Prostate gland (tissue), 2 donors: ENCODE data around the gene GUCY2C. TPM values are rescaled to one million over a fixed set of nuclear protein-coding genes. Genes with fewer than 3 reads are reported as not detected.

Experiments
- DNase-seq: peaks from one replicate; pipeline ENCODE4 v3.0.0-alpha.2; 2019; ENCODE audit warnings: low spot score
- H3K27ac ChIP-seq, 2 donors: fragments of 200-600 bp; sonication (generic); 2 replicates each; pipeline ENCODE4 v1.5.1; 2017 to 2019
- H3K27me3 ChIP-seq: fragments of 200-600 bp; sonication (generic); replicated peaks from 2 replicates; pipeline ENCODE4 v1.5.1; 2019; ENCODE audit not compliant: insufficient read depth
- H3K36me3 ChIP-seq, 2 donors: fragments of 200-600 bp; sonication (generic); 1 replicate in 1 of 2; 2 replicates in 1 of 2; pipeline versions ENCODE4 v1.5.1 to v1.8.1; 2017 to 2019
- H3K4me1 ChIP-seq: fragments of 200-600 bp; sonication (generic); replicated peaks from 2 replicates; pipeline ENCODE4 v1.5.1; 2019
- H3K4me3 ChIP-seq, 2 donors: fragments of 200-600 bp; sonication (generic); 2 replicates each; pipeline ENCODE4 v1.5.1; 2017 to 2019
- H3K9me3 ChIP-seq: fragments of 200-600 bp; sonication (generic); 2 replicates; pipeline ENCODE4 v1.5.1; 2017
- POLR2A ChIP-seq: fragments of 450-650 bp; IDR thresholded peaks from one replicate; pipeline ENCODE4 v1.6.1; 2016; ENCODE audit warnings: antibody characterized with exemption, mild to moderate bottlenecking
- POLR2AphosphoS5 ChIP-seq: sonication (generic); formaldehyde crosslinking; IDR thresholded peaks from one replicate; pipeline ENCODE4 v1.6.1; 2017; ENCODE audit warnings: antibody characterized with exemption
- WGBS: methylation state at CpG from one replicate; pipeline ENCODE4 v1.1.5; 2018; 5-methylcytosine and 5-hydroxymethylcytosine counted together
- intact Hi-C: fragments of 100-400 bp; cut with DNase I; formaldehyde crosslinking; loops from one replicate; pipeline ENCODE4 v1.14.2; 2022
- total RNA-seq, 2 donors: library from RNA; depleted of rRNA; stranded (reverse); fragments of >200 nt; gene quantifications; one replicate each; pipeline ENCODE4 v1.1.0, GENCODE V29; 2016
- TF ChIP-seq, protein P1 (sequence below), 4 experiments: fragments of 200-600 bp in 2 of 4; fragments of 450-650 bp in 2 of 4; sonication (generic) in 2 of 4; IDR thresholded peaks; 1 replicate in 3 of 4; 2 replicates in 1 of 4; pipeline ENCODE4 v1.5.1; 2016 to 2019; ENCODE audit warnings: antibody characterized with exemption in 4 of 4, mild to moderate bottlenecking in 2 of 4, moderate library complexity in 2 of 4

Gene GUCY2C
- total RNA-seq, 2 donors from 2014 or later, result 0.11 TPM; not detected in 1

GRCh38 chr12:14678547-14679150 is 17.8 kb downstream of the GUCY2C start:
- Histone ChIP-seq H3K9me3 (no peaks in the 10 kb centered on the region), H3K4me3 (no peak overlapping the region), H3K36me3 (no peaks in the 10 kb centered on the region), H3K27ac (no peak overlapping the region), H3K4me1 (no peaks in the 10 kb centered on the region), H3K27me3 (no peaks in the 10 kb centered on the region)
- DNase-seq, result no peak
- TF ChIP-seq, protein P1, sequence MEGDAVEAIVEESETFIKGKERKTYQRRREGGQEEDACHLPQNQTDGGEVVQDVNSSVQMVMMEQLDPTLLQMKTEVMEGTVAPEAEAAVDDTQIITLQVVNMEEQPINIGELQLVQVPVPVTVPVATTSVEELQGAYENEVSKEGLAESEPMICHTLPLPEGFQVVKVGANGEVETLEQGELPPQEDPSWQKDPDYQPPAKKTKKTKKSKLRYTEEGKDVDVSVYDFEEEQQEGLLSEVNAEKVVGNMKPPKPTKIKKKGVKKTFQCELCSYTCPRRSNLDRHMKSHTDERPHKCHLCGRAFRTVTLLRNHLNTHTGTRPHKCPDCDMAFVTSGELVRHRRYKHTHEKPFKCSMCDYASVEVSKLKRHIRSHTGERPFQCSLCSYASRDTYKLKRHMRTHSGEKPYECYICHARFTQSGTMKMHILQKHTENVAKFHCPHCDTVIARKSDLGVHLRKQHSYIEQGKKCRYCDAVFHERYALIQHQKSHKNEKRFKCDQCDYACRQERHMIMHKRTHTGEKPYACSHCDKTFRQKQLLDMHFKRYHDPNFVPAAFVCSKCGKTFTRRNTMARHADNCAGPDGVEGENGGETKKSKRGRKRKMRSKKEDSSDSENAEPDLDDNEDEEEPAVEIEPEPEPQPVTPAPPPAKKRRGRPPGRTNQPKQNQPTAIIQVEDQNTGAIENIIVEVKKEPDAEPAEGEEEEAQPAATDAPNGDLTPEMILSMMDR (IDR thresholded peaks at IDR 0.05), result no peak
- no peak for TF ChIP-seq POLR2AphosphoS5
- no peak for TF ChIP-seq POLR2A
- intact Hi-C loops, result no loop called here
- 87% methylated on average over 6 of the region's 6 CpGs for WGBS

- intact Hi-C loops, result no loop called here
- 94% methylated on average over 3 of the region's 3 CpGs for WGBS
Measured at GRCh38 chr12:14668591-14668990, 27.8 kb downstream of the GUCY2C start.

DNA sequence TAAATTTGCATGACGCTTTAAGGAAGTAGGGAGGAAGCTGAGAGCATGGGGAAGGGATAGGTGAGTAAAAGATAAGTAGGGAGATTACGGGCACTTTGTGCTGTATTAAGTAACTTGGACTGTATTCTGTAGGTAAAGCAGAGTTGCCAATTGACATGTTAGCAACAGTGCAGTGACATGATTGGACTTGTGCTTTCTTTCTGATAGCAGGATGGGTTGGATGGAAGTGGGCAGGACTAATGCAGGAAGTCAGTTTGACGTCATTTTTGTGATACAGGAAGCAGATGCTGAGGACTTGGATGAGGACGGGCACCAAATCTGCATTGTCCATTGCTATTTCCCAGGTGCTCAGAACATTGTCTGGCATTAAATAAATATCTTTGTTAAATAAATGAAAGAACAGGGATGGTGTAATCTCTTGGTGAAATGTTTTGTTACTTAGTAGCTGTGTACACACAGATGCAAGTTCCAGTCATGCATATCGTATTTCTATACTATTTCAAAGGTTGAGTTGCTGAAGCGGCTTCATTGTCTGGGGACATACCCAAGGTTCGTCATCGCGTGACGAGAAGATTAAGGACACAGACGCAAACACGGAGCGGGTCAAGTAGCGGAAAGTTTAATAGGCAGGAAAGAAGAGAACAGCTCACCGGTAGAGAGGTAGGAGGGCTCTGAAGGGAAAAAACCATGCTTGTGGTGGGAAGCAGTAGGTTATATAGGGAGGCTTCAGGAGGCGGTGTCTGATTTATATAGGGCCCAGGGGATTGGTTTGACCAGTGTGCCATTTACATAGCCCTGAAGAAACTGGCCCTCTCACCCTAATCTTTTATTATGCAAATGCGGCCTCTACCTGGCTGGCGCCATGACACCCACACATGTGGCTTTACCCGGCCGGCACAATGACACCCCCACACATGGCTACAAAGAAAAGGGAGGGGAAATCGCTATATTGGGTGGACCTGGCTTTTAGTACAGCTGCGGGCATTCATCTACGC is 30.7 kb downstream of the GUCY2C start:
- H3K27ac ChIP-seq, result no peak overlapping the region
- no peaks in the 10 kb centered on the region for H3K9me3 ChIP-seq
- WGBS, result 90% methylated on average over 23 of the region's 23 CpGs
- no peaks in the 10 kb centered on the region for H3K27me3 ChIP-seq
- no peak overlapping the region for H3K4me3 ChIP-seq
- TF ChIP-seq, protein P1 (IDR thresholded peaks at IDR 0.05), result no peak
- no peak for TF ChIP-seq POLR2A
- no peak for TF ChIP-seq POLR2AphosphoS5
- no peak for DNase-seq
- intact Hi-C loops, result no loop called here
- H3K4me1 ChIP-seq, result no peaks in the 10 kb centered on the region
- H3K36me3 ChIP-seq, result no peaks in the 10 kb centered on the region

More at GRCh38 chr12:14668591-14668990, 27.8 kb downstream of the GUCY2C start:
- no peaks in the 10 kb centered on the region for H3K4me1 ChIP-seq
- DNase-seq, result no peak
- no peaks in the 10 kb centered on the region for H3K36me3 ChIP-seq
- no peak overlapping the region for H3K4me3 ChIP-seq
- TF ChIP-seq, protein P1 (IDR thresholded peaks at IDR 0.05), result no peak
- TF ChIP-seq POLR2A (no peak), POLR2AphosphoS5 (no peak)
- H3K27me3 ChIP-seq, result no peaks in the 10 kb centered on the region
- H3K9me3 ChIP-seq, result no peaks in the 10 kb centered on the region
- H3K27ac ChIP-seq, result no peak overlapping the region

DNA sequence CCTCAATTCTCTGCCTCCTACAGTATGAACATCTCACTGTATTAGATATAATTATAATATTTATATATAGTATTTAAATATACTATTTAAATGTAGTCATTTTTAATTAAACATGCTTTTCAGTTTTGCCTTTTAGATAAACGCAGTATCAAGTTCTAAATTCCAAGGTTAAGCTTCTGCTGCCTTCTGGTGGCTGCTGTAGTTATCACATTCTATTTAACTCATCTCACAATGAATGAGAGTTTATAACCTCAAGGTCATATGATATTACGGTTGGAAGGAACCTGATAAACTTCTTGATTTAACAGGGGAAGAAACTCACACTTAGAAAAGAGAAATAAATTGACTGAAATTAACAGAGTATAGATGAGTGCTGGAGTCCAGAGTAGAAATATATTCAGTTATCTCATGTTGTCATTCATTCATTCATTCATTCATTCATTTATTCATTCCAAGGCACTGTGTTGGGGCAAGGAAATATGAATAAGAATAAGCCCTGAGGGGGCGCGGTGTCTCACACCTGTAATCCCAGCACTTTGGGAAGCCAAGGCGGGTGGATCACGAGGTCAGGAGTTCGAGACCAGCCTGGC is 31.9 kb downstream of the GUCY2C start:
- intact Hi-C loops, result loop anchor here (1.0 kb wide), 1 partner anchor 426 kb away; no protein-coding TSS in a partner anchor
- Histone ChIP-seq H3K36me3 (no peaks in the 10 kb centered on the region), H3K27me3 (no peaks in the 10 kb centered on the region), H3K27ac (no peak overlapping the region), H3K9me3 (no peaks in the 10 kb centered on the region), H3K4me3 (no peak overlapping the region), H3K4me1 (no peaks in the 10 kb centered on the region)
- DNase-seq, result peak; percentile 33
- no peak for TF ChIP-seq POLR2AphosphoS5
- TF ChIP-seq, protein P1 (IDR thresholded peaks at IDR 0.05), result peak; percentile 45 to 82 (median 64)
- 66% methylated on average over 7 of the region's 7 CpGs for WGBS
